K562 (cell line): ENCODE results near the gene OLFML2B. TPM values are rescaled to one million over a fixed set of nuclear protein-coding genes. Genes with fewer than 3 reads are reported as not detected.

Experiments
- ATAC-seq: fragments of 200-7000 bp; cut with Tn5 transposase; 3 replicates; pipeline ENCODE4 v1.9.1; 2020; ENCODE audit warnings: moderate library complexity
- BruUV-seq: library from RNA; stranded (reverse); fragments of 400-500 nt; replicated peaks from 2 replicates; lab custom pipeline; 2021; lab: Mats Ljungman, UMichigan
- CTCF ChIA-PET: fragments of 300-600 bp; formaldehyde crosslinking; extraction: SDS; loops from one replicate; lab custom pipeline; 2021; ENCODE audit warnings: low intra/inter-chr PET ratio; lab: Yijun Ruan, JAX
- POLR2A ChIA-PET: fragments of 300-600, 350-650 bp; sonication (Branson Sonifier 250); formaldehyde crosslinking; extraction: SDS; loops from one replicate; lab custom pipeline; 2021; ENCODE audit warnings: antibody characterized with exemption, inconsistent platforms; lab: Yijun Ruan, JAX
- DNase-seq, 4 experiments: peaks; one replicate each; pipeline versions ENCODE4 v3.0.0 to v3.0.0-alpha.2; 2011 to 2018; ENCODE audit warnings: low spot score in 3 of 4, mixed read lengths in 3 of 4; ENCODE audit errors: extremely low read depth in 1 of 4
- FAIRE-seq: peaks from 2 replicates; lab custom pipeline; 2011; peaks lifted over from hg19 to GRCh38; lab: Jason Lieb, UNC
- H2AFZ ChIP-seq: 2 replicates; pipeline ENCODE4 v1.6.0; 2011; ENCODE audit warnings: low read depth, low read length, control low read depth, inconsistent platforms
- H3K27ac ChIP-seq: fragments of 200-600 bp; 3 replicates; pipeline ENCODE4 v1.8.0; 2011; ENCODE audit warnings: low read depth, mild to moderate bottlenecking, control low read depth, inconsistent platforms, low read length, moderate library complexity, mixed read lengths; ENCODE audit errors: extremely low read depth
- H3K27me3 ChIP-seq, 2 experiments: fragments of 300-600 bp in 1 of 2; 2 replicates in 1 of 2; 3 replicates in 1 of 2; pipeline versions ENCODE4 v1.6.0 to v1.8.0; 2011; ENCODE audit warnings: inconsistent platforms in 2 of 2, low read length in 2 of 2, mild to moderate bottlenecking in 1 of 2, mixed read lengths in 1 of 2, moderate library complexity in 1 of 2; ENCODE audit not compliant: control insufficient read depth in 2 of 2, insufficient read depth in 2 of 2
- H3K36me3 ChIP-seq: fragments of 300-600 bp; 3 replicates; pipeline ENCODE4 v1.8.0; 2011; ENCODE audit warnings: mild to moderate bottlenecking, low read length, inconsistent platforms; ENCODE audit not compliant: control insufficient read depth, insufficient read depth
- H3K4me1 ChIP-seq, 2 experiments: fragments of 200-600 bp in 1 of 2; replicated peaks in 1 of 2; 2 replicates in 1 of 2; 3 replicates in 1 of 2; pipeline versions ENCODE4 v1.5.1 to v1.8.0; 2011; ENCODE audit warnings: inconsistent platforms in 2 of 2, low read length in 2 of 2, mild to moderate bottlenecking in 1 of 2, mixed read lengths in 1 of 2, moderate library complexity in 1 of 2; ENCODE audit not compliant: control insufficient read depth in 2 of 2, insufficient read depth in 2 of 2
- H3K4me2 ChIP-seq: 2 replicates; pipeline ENCODE4 v1.6.1; 2011; ENCODE audit warnings: low read length, control low read depth, inconsistent platforms, mixed read lengths; ENCODE audit not compliant: insufficient read depth
- H3K4me3 ChIP-seq: fragments of 200-600 bp; sonication (generic), shearing (Covaris generic); 2 replicates; pipeline ENCODE4 v1.5.1; 2016; ENCODE audit warnings: control low read depth, inconsistent platforms
- H3K79me2 ChIP-seq: fragments of 200-600 bp; 3 replicates; pipeline ENCODE4 v1.8.0; 2011; ENCODE audit warnings: low read length, inconsistent platforms; ENCODE audit not compliant: control insufficient read depth, insufficient read depth
- H3K9ac ChIP-seq, 2 experiments: 2 replicates each; pipeline versions ENCODE4 v1.6.0 to v1.6.1; 2011; ENCODE audit warnings: low read depth in 2 of 2, low read length in 2 of 2, control low read depth in 1 of 2, inconsistent platforms in 1 of 2, mild to moderate bottlenecking in 1 of 2, mixed read lengths in 1 of 2; ENCODE audit not compliant: insufficient read depth in 1 of 2
- H3K9me1 ChIP-seq: one replicate; pipeline ENCODE4 v1.6.0; 2011; ENCODE audit warnings: inconsistent platforms, mild to moderate bottlenecking, low read length, moderate library complexity; ENCODE audit not compliant: control insufficient read depth, insufficient read depth
- H3K9me3 ChIP-seq: replicated peaks from 2 replicates; pipeline ENCODE4 v1.5.1; 2011; ENCODE audit warnings: low read depth, low read length, inconsistent platforms; ENCODE audit not compliant: control insufficient read depth, insufficient read depth
- H4K20me1 ChIP-seq: replicated peaks from 2 replicates; pipeline ENCODE4 v1.6.1; 2011; ENCODE audit warnings: low read length, inconsistent platforms, mixed read lengths; ENCODE audit not compliant: control insufficient read depth, insufficient read depth
- NCOA1 ChIP-seq: fragments of 450-650 bp; IDR thresholded peaks from 2 replicates; pipeline ENCODE4 v1.6.1; 2016; ENCODE audit warnings: low read depth
- NR2C2 ChIP-seq, 2 experiments: fragments of 200-800 bp in 1 of 2; sonication (Bioruptor generic) in 1 of 2; sonication (generic) in 1 of 2; formaldehyde crosslinking in 1 of 2; IDR thresholded peaks; 2 replicates each; pipeline versions ENCODE4 v1.6.1 to v1.8.0; 2016 to 2022; ENCODE audit warnings: mild to moderate bottlenecking in 1 of 2, missing compliant biosample characterization in 1 of 2, missing genetic modification characterization in 1 of 2, missing genetic modification reagents in 1 of 2
- SMAD2 ChIP-seq: fragments of 150-350 bp; IDR thresholded peaks from 2 replicates; pipeline ENCODE4 v1.6.1; 2014; ENCODE audit warnings: low read depth, mild to moderate bottlenecking, low read length
- TGIF2 ChIP-seq: sonication (generic); formaldehyde crosslinking; IDR thresholded peaks from 2 replicates; pipeline ENCODE4 v1.8.1; 2022; ENCODE audit warnings: mild to moderate bottlenecking, missing genetic modification reagents, moderate library complexity
- ZNF143 ChIP-seq: sonication (generic); formaldehyde crosslinking; IDR thresholded peaks from 2 replicates; pipeline ENCODE4 v1.9.0; 2022; ENCODE audit warnings: mild to moderate bottlenecking, missing genetic modification reagents
- ZNF175 ChIP-seq: fragments of 200-800 bp; sonication (Bioruptor generic); IDR thresholded peaks from 2 replicates; pipeline ENCODE4 v1.6.1; 2016; ENCODE audit warnings: low read depth, mild to moderate bottlenecking, missing genetic modification characterization, missing compliant biosample characterization
- ZNF583 ChIP-seq: fragments of 250-450 bp; sonication (Bioruptor Pico); IDR thresholded peaks from 2 replicates; pipeline ENCODE4 v1.4.0; 2020
- ZNF592 ChIP-seq: fragments of 450-650 bp; IDR thresholded peaks from 2 replicates; pipeline ENCODE4 v1.6.1; 2017; ENCODE audit warnings: antibody characterized with exemption, mild to moderate bottlenecking
- WGBS: fragments of 100-300 bp; shearing (Covaris generic); methylation state at CpG from one replicate; pipeline ENCODE4 v1.1.6; 2016; ENCODE audit warnings: low coverage, mixed read lengths; ENCODE audit not compliant: insufficient coverage; ENCODE audit errors: missing lambda C conversion rate; 5-methylcytosine and 5-hydroxymethylcytosine counted together
- in situ Hi-C: fragments of 300-500 bp; cut with MboI; formaldehyde crosslinking; loops from 4 replicates; pipeline ENCODE4 v1.15.0; 2018; ENCODE audit warnings: inconsistent platforms, mixed read lengths
- intact Hi-C: fragments of 100-400 bp; cut with micrococcal nuclease; formaldehyde crosslinking; loops from 2 replicates; pipeline ENCODE4 v1.14.2; 2022
- polyA plus RNA-seq, 8 experiments: library from polyadenylated mRNA; depleted of rRNA in 4 of 8; stranded (reverse) in 5 of 8; unstranded in 3 of 8; fragments of >200 nt; fragmentation: Nextera tagmentation in 2 of 8; fragmentation: Illumina TruSeq in 1 of 8; extraction: Ambion mirVana in 2 of 8; extraction: Trizol in 1 of 8; gene quantifications; 2 replicates each; pipeline versions ENCODE4 v1.2.1 to v1.2.3, GENCODE V29; 2011 to 2014; ENCODE audit warnings: inconsistent platforms in 1 of 8, missing spikeins in 1 of 8
- total RNA-seq, 7 experiments: library from RNA; depleted of rRNA in 6 of 7; stranded (reverse); fragments of >200 nt in 6 of 7; fragmentation: Illumina TruSeq in 2 of 7; extraction: Trizol in 2 of 7; gene quantifications; 2 replicates each; pipeline versions ENCODE4 v1.2.1 to v1.2.3, GENCODE V29; 2011 to 2021; ENCODE audit warnings: low replicate concordance in 1 of 7

OLFML2B gene
- total and polyA plus RNA-seq, 9 of the 15 experiments (the other 6 are each of a cell fraction or from before 2014, with no cell fraction given): not detected

DNA sequence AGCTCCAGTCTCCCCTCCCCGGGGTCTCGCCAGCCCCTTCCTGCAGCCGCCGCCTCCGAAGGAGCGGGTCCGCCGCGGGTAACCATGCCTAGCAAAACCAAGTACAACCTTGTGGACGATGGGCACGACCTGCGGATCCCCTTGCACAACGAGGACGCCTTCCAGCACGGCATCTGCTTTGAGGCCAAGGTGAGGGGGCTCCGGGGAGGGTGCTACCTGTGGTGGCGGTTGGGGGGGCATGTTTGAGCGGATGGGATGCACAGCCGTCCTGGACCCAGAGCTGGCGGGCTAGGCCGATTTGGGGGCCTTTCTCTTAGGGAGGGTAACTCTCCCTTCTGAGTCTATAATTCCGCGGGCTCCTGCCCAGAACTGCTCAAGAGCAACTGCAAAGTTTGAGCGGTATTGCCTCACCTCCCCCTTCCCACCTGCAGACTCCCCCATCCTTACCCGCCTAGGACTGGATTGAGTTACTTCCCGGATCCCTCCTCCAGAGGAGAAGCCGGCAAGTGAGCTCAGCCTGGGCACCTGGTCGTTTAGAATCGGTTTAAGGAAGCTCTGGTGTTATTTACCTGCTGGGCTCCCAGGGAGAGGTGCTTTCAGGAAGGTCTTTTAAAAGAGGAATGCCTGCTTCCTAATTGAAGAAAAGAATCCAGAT lies 46.6 kb upstream of the OLFML2B start (continued):
- TF ChIP-seq ZNF143 (CRISPR knock-in tag): no peak
- no peak for TF ChIP-seq ZNF175 (CRISPR knock-in tag)
- TF ChIP-seq NCOA1: no peak

DNA sequence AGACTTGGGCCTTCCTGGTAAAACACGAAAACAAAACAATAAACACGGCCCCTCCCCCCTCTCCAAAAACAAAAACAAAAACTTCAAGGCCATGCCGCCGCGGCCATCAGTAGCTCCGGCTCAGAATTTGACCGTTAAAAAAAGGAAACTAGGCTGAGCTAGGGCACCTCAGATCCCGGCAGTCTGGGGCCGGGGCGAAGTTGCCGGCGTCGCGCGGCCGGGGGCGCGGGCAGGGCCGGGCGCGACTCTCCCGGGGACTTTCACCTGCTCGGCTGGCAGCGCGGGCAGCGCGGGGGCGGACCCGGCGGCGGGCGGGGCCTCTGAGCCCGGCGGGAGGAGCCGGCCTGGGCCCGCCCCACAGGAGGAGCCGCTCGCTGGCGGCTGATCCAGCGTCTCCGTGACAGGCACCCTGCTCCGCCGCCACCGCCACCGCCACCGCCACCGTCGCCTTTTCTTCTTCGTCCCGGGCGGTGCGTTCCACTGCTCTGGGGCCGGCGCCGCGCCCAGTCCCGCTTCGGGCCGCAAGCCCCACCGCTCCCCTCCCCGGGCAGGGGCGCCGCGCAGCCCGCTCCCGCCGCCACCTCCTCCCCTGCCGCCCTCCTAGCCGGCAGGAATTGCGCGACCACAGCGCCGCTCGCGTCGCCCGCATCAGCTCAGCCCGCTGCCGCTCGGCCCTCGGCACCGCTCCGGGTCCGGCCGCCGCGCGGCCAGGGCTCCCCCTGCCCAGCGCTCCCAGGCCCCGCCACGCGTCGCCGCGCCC lies 45.8 kb upstream of the OLFML2B start, which contains the start of gene NOS1AP:
NOS1AP (plus strand) TSS at position 358 of the 760 bp plus-strand sequence. CDS start 487 bp downstream, outside the sequence.
- no peak within 1 kb of the TSS for H3K27ac ChIP-seq
- no peaks in the 10 kb centered on the region for H3K9me1 ChIP-seq
- peaks cover 16 to 23% of the 10 kb centered on the region in 2 experiments for H3K27me3 ChIP-seq
- no peaks in the 10 kb centered on the region for H3K9me3 ChIP-seq
- intact Hi-C loops (no loop called here), in situ Hi-C loops (no loop called here)
- no peaks in the 10 kb centered on the region for H3K79me2 ChIP-seq
- ATAC-seq (peak; percentile 99), FAIRE-seq (no peak), DNase-seq (peak; percentile 83 to 91 (median 89))
- H4K20me1 ChIP-seq: peaks cover 8% of the 10 kb centered on the region; the same call in 1 of the 2 replicates
- peak within 1 kb of the TSS; percentile 43 to 86 for H3K9ac ChIP-seq
- peak within 1 kb of the TSS; percentile 84 for H2AFZ ChIP-seq
- H3K4me2 ChIP-seq: peak within 1 kb of the TSS; percentile 73
- ChIA-PET CTCF (interaction anchor here (0.6 kb wide), 1 partner anchor 13 kb away, joined by 3 read pairs; no protein-coding TSS in a partner anchor), POLR2A (interaction anchor here (0.7 to 1.6 kb wide), 8 partner anchors 17 to 438 kb away, joined by 3 to 8 read pairs (median 4); no protein-coding TSS in a partner anchor)
- BruUV-seq: no TSS peak
- H3K36me3 ChIP-seq: no peaks in the 10 kb centered on the region
- 2% methylated on average over 40 of the region's 95 CpGs for WGBS
- peaks cover 8 to 12% of the 10 kb centered on the region in 2 experiments; a peak in 4 of 5 replicates for H3K4me1 ChIP-seq
- peak within 1 kb of the TSS; percentile 72 for H3K4me3 ChIP-seq
- TF ChIP-seq ZNF592 (0 out of 2 replicates have a peak, but pooled peaks have one; percentile 32), NR2C2 (CRISPR knock-in tag; IDR thresholded peaks at IDR 0.05) (0 out of 2 replicates have a peak, but pooled peaks have one; percentile 24), NR2C2 (tag; IDR thresholded peaks at IDR 0.05) (no peak), SMAD2 (no peak), ZNF583 (CRISPR knock-in tag) (no peak), TGIF2 (no peak)
